CD14-positive monocyte (primary cell): ENCODE measurements around the gene GSDME. TPM values are rescaled to one million over a fixed set of nuclear protein-coding genes. Genes with fewer than 3 reads are reported as not detected.

Source experiments
- DNase-seq, 3 donors: peaks; one replicate each; pipeline ENCODE4 v3.0.0-alpha.2; 2011 to 2022
- H2AFZ ChIP-seq: 2 replicates; pipeline ENCODE4 v1.6.0; 2012; ENCODE audit warnings: mild to moderate bottlenecking, low read depth, low read length, inconsistent platforms; ENCODE audit not compliant: insufficient read depth, poor library complexity, severe bottlenecking
- H3K27ac ChIP-seq, 2 donors: 1 replicate in 1 of 2; 2 replicates in 1 of 2; pipeline ENCODE4 v1.5.1; 2012 to 2013; ENCODE audit warnings: low read length in 2 of 2, control low read depth in 1 of 2, inconsistent platforms in 1 of 2, low read depth in 1 of 2, mild to moderate bottlenecking in 1 of 2
- H3K27me3 ChIP-seq, 2 donors: one replicate each; pipeline versions ENCODE4 v1.6.0 to v1.6.1; 2011 to 2013; ENCODE audit warnings: low read length in 2 of 2; ENCODE audit not compliant: control insufficient read depth in 2 of 2, insufficient read depth in 2 of 2
- H3K36me3 ChIP-seq, 2 donors: replicated peaks in 1 of 2; 1 replicate in 1 of 2; 2 replicates in 1 of 2; pipeline versions ENCODE4 v1.5.1 to v1.6.1; 2012 to 2013; ENCODE audit warnings: low read length in 2 of 2, control low read depth in 1 of 2, inconsistent platforms in 1 of 2, mild to moderate bottlenecking in 1 of 2; ENCODE audit not compliant: insufficient read depth in 2 of 2, control insufficient read depth in 1 of 2
- H3K4me1 ChIP-seq, 2 donors: 1 replicate in 1 of 2; 2 replicates in 1 of 2; pipeline versions ENCODE4 v1.5.1 to v1.6.1; 2012 to 2013; ENCODE audit warnings: low read length in 2 of 2, control low read depth in 1 of 2, inconsistent platforms in 1 of 2, mild to moderate bottlenecking in 1 of 2, moderate library complexity in 1 of 2; ENCODE audit not compliant: insufficient read depth in 2 of 2, control insufficient read depth in 1 of 2
- H3K4me2 ChIP-seq: replicated peaks from 2 replicates; pipeline ENCODE3; 2012; ENCODE audit warnings: low read length, moderate library complexity, mild to moderate bottlenecking; ENCODE audit not compliant: poor library complexity, severe bottlenecking; ENCODE audit errors: extremely low read depth
- H3K4me3 ChIP-seq, 3 experiments: fragments of 200-600 bp in 1 of 3; sonication (generic) in 1 of 3; replicated peaks in 1 of 3; 1 replicate in 2 of 3; 2 replicates in 1 of 3; pipeline ENCODE4 v1.5.1; 2011 to 2013; ENCODE audit warnings: low read length in 3 of 3, mild to moderate bottlenecking in 3 of 3, control low read depth in 2 of 3, low read depth in 2 of 3, inconsistent platforms in 1 of 3, moderate library complexity in 1 of 3
- H3K79me2 ChIP-seq: 2 replicates; pipeline ENCODE4 v1.6.0; 2012; ENCODE audit warnings: mild to moderate bottlenecking, control low read depth, inconsistent platforms, low read length, moderate library complexity; ENCODE audit not compliant: insufficient read depth
- H3K9ac ChIP-seq: 2 replicates; pipeline ENCODE4 v1.6.0; 2017; ENCODE audit warnings: low read length, mild to moderate bottlenecking; ENCODE audit not compliant: insufficient read depth, poor library complexity, severe bottlenecking
- H3K9me3 ChIP-seq, 2 donors: replicated peaks in 1 of 2; 1 replicate in 1 of 2; 2 replicates in 1 of 2; pipeline versions ENCODE4 v1.5.1 to v1.6.1; 2012 to 2013; ENCODE audit warnings: low read length in 2 of 2, control low read depth in 1 of 2; ENCODE audit not compliant: control insufficient read depth in 1 of 2, insufficient read depth in 1 of 2
- H4K20me1 ChIP-seq: 2 replicates; pipeline ENCODE4 v1.6.0; 2012; ENCODE audit warnings: mild to moderate bottlenecking, low read length, control low read depth, moderate library complexity; ENCODE audit not compliant: insufficient read depth
- H3K27ac Mint-ChIP-seq, 7 donors: one replicate each; pipeline ENCODE4 v1.8.0; 2020; ENCODE audit warnings: mild to moderate bottlenecking in 7 of 7, mixed read lengths in 7 of 7, moderate library complexity in 6 of 7, inconsistent platforms in 2 of 7
- H3K27me3 Mint-ChIP-seq, 3 donors: one replicate each; pipeline ENCODE4 v1.8.0; 2021 to 2022; ENCODE audit warnings: low read depth in 3 of 3, mild to moderate bottlenecking in 3 of 3, mixed read lengths in 3 of 3, moderate library complexity in 3 of 3, inconsistent platforms in 1 of 3
- H3K36me3 Mint-ChIP-seq, 2 donors: one replicate each; pipeline ENCODE4 v1.8.0; 2020; ENCODE audit warnings: mixed read lengths in 2 of 2, inconsistent platforms in 1 of 2, mild to moderate bottlenecking in 1 of 2
- H3K4me1 Mint-ChIP-seq: one replicate; pipeline ENCODE4 v1.8.0; 2020; ENCODE audit warnings: mild to moderate bottlenecking, mixed read lengths
- H3K4me3 Mint-ChIP-seq, 2 donors: one replicate each; pipeline ENCODE4 v1.8.0; 2020; ENCODE audit warnings: mild to moderate bottlenecking in 2 of 2, mixed read lengths in 2 of 2, moderate library complexity in 1 of 2
- H3K9me3 Mint-ChIP-seq, 7 donors: one replicate each; pipeline ENCODE4 v1.8.0; 2020 to 2022; ENCODE audit warnings: mixed read lengths in 7 of 7, mild to moderate bottlenecking in 6 of 7, moderate library complexity in 6 of 7, inconsistent platforms in 2 of 7
- CTCF ChIP-seq: fragments of 200-600 bp; IDR thresholded peaks from one replicate; pipeline ENCODE4 v1.8.0; 2022; ENCODE audit warnings: antibody characterized with exemption, mild to moderate bottlenecking
- WGBS: methylation state at CpG from one replicate; pipeline ENCODE4 v1.1.5; 2013; ENCODE audit warnings: missing lambda C conversion rate; ENCODE audit not compliant: insufficient coverage; 5-methylcytosine and 5-hydroxymethylcytosine counted together
- intact Hi-C, 2 donors: fragments of 100-400 bp; cut with micrococcal nuclease; formaldehyde crosslinking; loops; one replicate each; pipeline versions ENCODE4 v1.15.0 to v1.15.1; 2023
- polyA plus RNA-seq, 3 donors: library from polyadenylated mRNA; depleted of rRNA in 1 of 3; unstranded in 2 of 3; stranded (reverse) in 1 of 3; fragments of 300-500 nt in 2 of 3; fragments of >200 nt in 1 of 3; fragmentation: Illumina TruSeq in 2 of 3; gene quantifications; 1 replicate in 2 of 3; 2 replicates in 1 of 3; pipeline ENCODE4 v1.2.3, GENCODE V29; 2012 to 2021

GSDME gene
- polyA plus RNA-seq, 3 donors: 1.3 to 2.3 TPM; not detected in 1

DNA sequence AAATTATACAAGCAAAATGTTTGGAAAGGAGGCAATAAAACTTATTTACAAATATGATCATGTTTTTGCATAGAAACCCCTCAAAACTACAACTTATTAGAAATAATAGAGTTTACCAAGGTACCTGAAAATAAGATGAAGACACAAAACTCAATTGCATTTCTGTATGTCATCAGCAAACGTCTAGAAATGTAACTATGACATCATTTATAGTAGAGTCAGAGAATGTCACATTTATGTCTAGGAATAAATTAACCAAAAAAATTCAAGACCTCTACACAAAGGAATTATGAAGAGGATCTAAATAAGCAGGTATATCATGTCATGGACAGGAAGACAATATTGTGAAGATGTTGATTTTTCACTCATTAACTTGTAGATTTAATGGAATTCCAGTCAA, 103.0 kb downstream of the GSDME start:
- H3K79me2 ChIP-seq: no peaks in the 10 kb centered on the region
- TF ChIP-seq CTCF: no peak
- no peaks in the 10 kb centered on the region for H3K36me3 ChIP-seq
- peaks cover 0 to 3% of the 10 kb centered on the region in 2 donors for H3K4me1 ChIP-seq
- no peak overlapping the region for H2AFZ ChIP-seq
- Mint-ChIP-seq H3K4me3 (no peak overlapping the region), H3K4me1 (peaks cover 10% of the 10 kb centered on the region), H3K36me3 (no peaks in the 10 kb centered on the region), H3K9me3 (no peaks in the 10 kb centered on the region), H3K27ac (no peak overlapping the region), H3K27me3 (peaks cover 0 to 2% (median 0%) of the 10 kb centered on the region in 3 donors)
- H3K9ac ChIP-seq: no peak overlapping the region
- no peaks in the 10 kb centered on the region for H4K20me1 ChIP-seq
- no peaks in the 10 kb centered on the region for H3K27me3 ChIP-seq
- no peak overlapping the region for H3K4me3 ChIP-seq
- DNase-seq: no peak
- no peak overlapping the region for H3K4me2 ChIP-seq
- no CpG with 5 or more reads among the region's 1 CpG for WGBS
- no peaks in the 10 kb centered on the region for H3K9me3 ChIP-seq
- H3K27ac ChIP-seq: no peak overlapping the region
- intact Hi-C loops: no loop called here

- Histone ChIP-seq H3K4me1 (peaks cover 0 to 3% of the 10 kb centered on the region in 2 donors), H3K27ac (peak overlapping the region in 1 of 2 donors; percentile 69), H3K4me3 (peak overlapping the region; percentile 36 to 68 (median 68)), H3K79me2 (no peaks in the 10 kb centered on the region), H3K9ac (peak overlapping the region; percentile 65), H2AFZ (peak overlapping the region; percentile 74), H3K4me2 (peak overlapping the region; percentile 66), H3K9me3 (no peaks in the 10 kb centered on the region), H3K36me3 (no peaks in the 10 kb centered on the region), H3K27me3 (no peaks in the 10 kb centered on the region), H4K20me1 (no peaks in the 10 kb centered on the region)
- intact Hi-C loops: no loop called here
- no CpG with 5 or more reads among the region's 4 CpGs for WGBS
- no peaks in the 10 kb centered on the region for H3K9me3 Mint-ChIP-seq
- H3K36me3 Mint-ChIP-seq: no peaks in the 10 kb centered on the region
- TF ChIP-seq CTCF: no peak
- peak overlapping the region; percentile 63 to 86 for H3K4me3 Mint-ChIP-seq
- H3K27ac Mint-ChIP-seq: peak overlapping the region in 6 of 7 donors; percentile 21 to 81 (median 59)
- H3K27me3 Mint-ChIP-seq: peaks cover 0 to 2% (median 0%) of the 10 kb centered on the region in 3 donors
- H3K4me1 Mint-ChIP-seq: peaks cover 10% of the 10 kb centered on the region
- DNase-seq: peak; percentile 0 to 9 (median 3)
Measured at GRCh38 chr7:24653316-24654085, 103.8 kb downstream of the GSDME start.
